Measurements from ENCODE around the gene SPATA7.

The SPATA7 gene

GRCh38 chr14:88421286-88421685 lies 35.8 kb downstream of the SPATA7 start:
- no peak for FAIRE-seq

GRCh38 chr14:88422047-88422446 lies 36.6 kb downstream of the SPATA7 start:
- FAIRE-seq = no peak

GRCh38 chr14:88422919-88423650 lies 37.6 kb downstream of the SPATA7 start:
- no peak for FAIRE-seq

GRCh38 chr14:88424573-88424972 lies 39.1 kb downstream of the SPATA7 start:
- FAIRE-seq = no peak

GRCh38 chr14:88426271-88426670 lies 40.8 kb downstream of the SPATA7 start:
- no peak for FAIRE-seq

GRCh38 chr14:88430976-88431375 lies 45.5 kb downstream of the SPATA7 start:
- FAIRE-seq = no peak

GRCh38 chr14:88437658-88438057 lies 52.2 kb downstream of the SPATA7 start:
- FAIRE-seq = no peak

GRCh38 chr14:88439088-88439487 lies 53.6 kb downstream of the SPATA7 start:
- FAIRE-seq = no peak

- FAIRE-seq = no peak
Measured at GRCh38 chr14:88452231-88452630, 66.8 kb downstream of the SPATA7 start.

- no peak for FAIRE-seq
Measured at GRCh38 chr14:88454886-88455285, 69.4 kb downstream of the SPATA7 start.

- FAIRE-seq = no peak
Measured at GRCh38 chr14:88463318-88463717, 77.9 kb downstream of the SPATA7 start.

GRCh38 chr14:88468406-88468805 lies 82.9 kb downstream of the SPATA7 start:
- no peak for FAIRE-seq

- FAIRE-seq = no peak
Measured at GRCh38 chr14:88470542-88471440, 85.3 kb downstream of the SPATA7 start.

- FAIRE-seq = no peak
Measured at GRCh38 chr14:88473791-88474190, 88.3 kb downstream of the SPATA7 start.

GRCh38 chr14:88476214-88476774 lies 90.8 kb downstream of the SPATA7 start:
- no peak for FAIRE-seq

GRCh38 chr14:88476825-88477224 lies 91.4 kb downstream of the SPATA7 start:
- FAIRE-seq = no peak

GRCh38 chr14:88477513-88478250 lies 92.2 kb downstream of the SPATA7 start:
- FAIRE-seq = no peak

GRCh38 chr14:88478931-88479330 lies 93.5 kb downstream of the SPATA7 start:
- no peak for FAIRE-seq

GRCh38 chr14:88479574-88479987 lies 94.1 kb downstream of the SPATA7 start:
- no peak for FAIRE-seq

GRCh38 chr14:88481059-88481458 lies 95.6 kb downstream of the SPATA7 start:
- FAIRE-seq = no peak

- FAIRE-seq = no peak
Measured at GRCh38 chr14:88481794-88482193, 96.3 kb downstream of the SPATA7 start.

GRCh38 chr14:88482524-88482923 lies 97.1 kb downstream of the SPATA7 start:
- FAIRE-seq = no peak
